T47D (cell line): Measurements from ENCODE around the gene CBLB.

ENCODE experiments used
- DNase-seq, 2 experiments: peaks; one replicate each; pipeline versions ENCODE4 v3.0.0 to v3.0.0-alpha.2; 2011 to 2012; ENCODE audit warnings: low read depth in 1 of 2, low spot score in 1 of 2
- JUND ChIP-seq: IDR thresholded peaks from 2 replicates; pipeline ENCODE4 v1.6.1; 2012; ENCODE audit warnings: low read depth
- in situ Hi-C: cut with HindIII; loops from 2 replicates; pipeline ENCODE4 v1.10.0; 2016; ENCODE audit warnings: low sequenced_read_pairs, low pct_unique_long_range_greater_than_20kb

CBLB gene

DNA sequence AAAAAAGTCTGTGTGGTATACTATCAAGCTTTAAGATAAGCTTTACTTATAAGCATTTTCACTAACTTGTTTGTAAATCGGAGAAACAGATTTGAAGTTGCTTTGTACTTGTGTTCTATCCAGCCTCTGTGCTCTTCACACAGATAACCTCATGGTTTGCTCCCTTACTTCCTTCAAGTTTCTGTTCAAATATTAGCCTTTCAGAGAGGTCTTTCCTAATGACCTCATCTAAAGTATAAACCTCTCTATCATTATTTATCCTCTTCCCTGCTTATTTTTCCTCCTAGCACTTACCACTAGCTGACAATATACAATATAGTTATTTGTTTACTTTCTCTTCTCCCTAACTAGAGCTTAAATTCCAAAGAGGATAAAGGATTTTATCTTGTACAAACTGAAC, 180.0 kb downstream of the CBLB start:
- in situ Hi-C loops = no loop called here
- TF ChIP-seq JUND = no peak
- no peak for DNase-seq

DNA sequence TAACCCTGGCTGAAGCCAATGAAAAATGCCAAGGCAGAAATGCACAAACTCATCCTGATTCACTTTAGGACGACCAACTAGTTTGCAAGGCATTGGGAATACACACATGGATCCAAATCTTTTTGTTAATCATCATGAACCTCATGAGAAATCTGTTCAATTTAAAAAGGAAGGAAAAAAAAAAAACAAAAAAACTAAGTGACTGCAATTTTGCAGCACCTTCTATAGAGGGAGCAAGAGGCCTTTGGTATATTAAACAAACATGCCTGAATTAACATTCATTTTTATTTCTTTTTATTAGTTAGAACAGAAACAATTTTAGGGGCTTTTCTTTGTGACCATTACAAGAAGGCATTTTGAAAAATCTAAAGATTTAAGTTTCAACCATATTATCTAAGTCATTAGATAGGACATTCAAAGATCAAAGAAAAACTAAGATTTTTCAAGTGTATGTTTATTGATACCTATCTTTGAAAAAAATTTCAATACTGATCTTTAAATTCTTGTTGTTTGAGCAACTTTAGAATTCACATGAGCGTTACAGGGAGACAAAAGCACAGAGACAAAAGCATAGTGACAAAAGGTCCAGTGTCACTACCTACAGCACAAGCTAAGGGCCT, 182.4 kb downstream of the CBLB start:
- TF ChIP-seq JUND = no peak

DNA sequence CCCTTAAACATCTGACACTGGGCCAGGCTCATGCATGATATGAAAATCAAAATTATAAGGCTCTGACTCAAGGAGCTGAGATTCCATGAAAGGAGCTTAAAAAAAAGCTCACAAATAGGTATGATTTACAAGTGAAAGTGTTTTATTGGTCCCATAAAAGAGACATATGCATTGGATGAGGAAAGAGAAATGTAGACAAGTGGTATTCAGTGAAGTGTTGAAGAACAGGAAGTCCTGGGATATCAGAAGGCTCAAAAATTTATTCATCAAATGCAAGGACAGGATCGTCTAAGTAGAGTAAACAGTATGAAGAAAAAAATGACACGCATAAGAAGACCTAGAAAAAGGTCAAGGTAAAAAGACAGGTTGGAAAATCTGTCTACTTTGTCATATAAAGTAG, 188.9 kb downstream of the CBLB start:
- TF ChIP-seq JUND = no peak
- no peak for DNase-seq
- in situ Hi-C loops = no loop called here

More for the DNA sequence above, 182.4 kb downstream of the CBLB start:
- peak in 1 of 2 experiments; percentile 2 for DNase-seq
- in situ Hi-C loops = no loop called here

DNA sequence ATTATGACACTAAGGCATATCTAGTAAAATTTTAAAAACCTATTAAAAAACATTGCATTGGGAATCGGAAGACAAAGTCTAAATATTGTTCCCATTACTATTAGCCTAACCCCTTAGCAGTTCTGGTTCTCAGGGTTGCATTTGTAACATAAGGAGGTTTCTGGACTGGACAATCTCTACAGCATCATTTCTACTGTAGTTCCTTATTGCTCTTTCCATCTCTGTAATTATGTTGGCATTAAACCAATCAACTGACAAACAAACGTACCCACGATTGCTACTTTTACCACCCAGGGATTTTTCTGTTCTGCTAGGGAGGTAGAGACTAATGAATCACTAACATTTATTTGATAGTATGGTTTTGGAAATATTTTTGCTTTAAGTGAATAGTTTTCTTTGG, 190.8 kb downstream of the CBLB start:
- in situ Hi-C loops = no loop called here
- DNase-seq = no peak
- no peak for TF ChIP-seq JUND

DNA sequence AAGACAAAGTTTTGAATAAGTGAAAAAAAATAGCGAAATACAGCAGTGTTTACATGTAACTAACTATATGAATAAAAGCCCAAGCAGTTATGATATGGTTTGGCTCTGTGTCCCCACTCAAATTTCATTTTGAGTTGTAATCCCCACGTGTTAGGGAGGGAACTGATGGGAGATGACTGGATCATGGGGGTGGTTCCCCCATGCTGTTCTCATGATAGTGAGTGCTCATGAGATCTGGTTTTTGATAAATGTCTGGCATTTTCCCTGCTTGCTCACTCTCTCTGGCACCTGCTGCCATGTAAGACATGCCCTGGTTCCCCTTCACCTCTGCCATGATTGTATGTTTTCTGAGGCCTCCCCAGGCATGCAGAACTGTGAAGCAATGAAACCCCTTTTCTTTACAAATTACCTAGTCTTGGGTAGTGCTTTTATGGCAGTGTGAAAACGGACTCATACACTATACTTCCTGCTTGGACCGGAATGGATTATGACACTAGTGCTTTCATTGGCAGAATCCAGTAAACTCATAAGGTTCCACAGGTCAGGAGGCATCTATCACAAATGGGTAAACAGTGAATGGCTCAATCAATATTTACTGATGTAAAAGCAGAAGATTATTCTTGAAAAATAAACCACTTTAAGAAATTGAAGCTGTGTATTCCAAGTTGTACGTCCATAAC, 192.1 kb downstream of the CBLB start:
- no peak for TF ChIP-seq JUND
- DNase-seq = no peak
- in situ Hi-C loops = no loop called here

DNA sequence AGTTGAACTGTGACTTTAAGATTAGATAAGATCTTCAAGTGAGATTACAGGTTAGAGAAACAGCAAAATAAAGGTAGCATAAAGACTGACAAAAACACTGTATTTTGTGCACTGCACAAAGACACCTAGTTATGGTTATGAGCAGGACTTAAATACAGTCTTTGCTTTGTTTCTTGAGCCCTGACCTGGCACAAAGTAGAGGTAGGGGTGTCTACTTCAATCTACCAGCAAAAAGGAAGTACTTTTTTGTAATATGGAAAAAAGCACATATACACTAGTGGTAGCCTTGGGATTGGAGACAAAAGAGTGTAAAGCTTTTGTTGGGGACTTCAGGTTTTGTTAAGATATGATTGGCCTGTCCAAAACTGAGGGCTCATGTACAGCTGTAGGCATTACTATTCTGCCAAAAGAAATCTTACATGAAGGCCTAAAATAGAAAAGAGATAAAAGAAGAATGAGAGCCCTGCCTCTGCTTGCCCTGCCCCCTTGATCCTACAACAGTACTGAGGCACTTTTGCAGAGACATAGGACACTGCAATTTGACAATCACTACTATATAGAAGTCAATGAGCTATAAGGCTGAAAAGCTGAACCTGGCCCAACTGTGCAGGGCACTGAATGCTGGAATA, 194.3 kb downstream of the CBLB start:
- TF ChIP-seq JUND = no peak
- no peak for DNase-seq
- in situ Hi-C loops = no loop called here

DNA sequence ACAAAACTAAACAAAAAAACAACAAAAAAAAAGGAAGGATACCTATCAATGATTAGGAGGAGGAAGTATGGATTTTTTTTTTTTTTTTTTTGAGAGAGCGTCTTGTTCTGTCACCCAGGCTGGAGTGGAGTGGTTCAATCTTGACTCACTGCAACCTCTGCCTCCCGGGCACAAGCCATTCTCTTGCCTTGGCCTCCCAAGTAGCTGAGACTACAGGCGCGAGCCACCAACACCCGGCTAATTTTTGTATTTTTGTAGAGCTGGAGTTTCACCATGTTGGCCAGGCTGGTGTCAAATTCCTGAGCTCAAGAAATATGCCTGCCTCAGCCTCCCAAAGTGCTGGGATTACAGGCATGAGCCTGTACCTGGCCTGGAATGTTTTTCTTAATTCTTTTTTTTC, 195.8 kb downstream of the CBLB start:
- DNase-seq = no peak
- TF ChIP-seq JUND = no peak
- in situ Hi-C loops = no loop called here

DNA sequence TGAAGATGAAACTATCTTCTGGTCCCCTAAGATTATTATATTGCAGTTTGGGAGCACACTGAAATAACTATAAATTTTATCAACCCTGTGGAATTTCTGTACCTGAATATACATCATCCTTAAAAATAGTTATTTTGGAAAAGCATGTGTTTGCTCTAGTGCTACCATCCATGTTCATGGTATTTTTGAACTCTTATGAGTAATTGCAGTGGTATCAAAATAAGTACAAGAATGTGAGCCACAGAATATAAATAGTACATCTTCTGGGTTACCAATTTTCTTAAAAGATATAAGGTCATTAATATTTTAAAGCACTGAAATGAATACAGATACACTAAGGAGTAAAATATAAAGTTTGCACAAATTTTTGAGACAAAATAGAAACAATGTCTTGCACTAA, 206.5 kb downstream of the CBLB start:
- in situ Hi-C loops = no loop called here
- DNase-seq = no peak
- no peak for TF ChIP-seq JUND

DNA sequence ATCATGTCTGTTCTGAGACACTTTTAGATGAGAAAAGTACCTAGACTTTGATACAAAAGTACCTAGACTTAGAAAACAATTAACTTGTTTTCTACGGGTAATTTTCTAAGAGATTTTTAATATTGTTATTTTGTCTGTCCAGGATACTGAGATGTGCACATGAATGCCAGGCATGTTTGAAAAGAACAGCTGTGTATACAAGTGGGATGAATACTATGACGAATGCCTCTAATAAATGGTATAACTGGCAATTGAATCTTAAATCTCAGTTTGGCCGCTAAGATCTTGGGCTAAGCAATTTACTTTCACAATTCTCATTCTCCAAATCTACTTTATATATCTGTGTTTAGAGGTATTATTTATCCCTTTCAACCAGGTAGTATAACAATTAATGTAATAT, 207.4 kb downstream of the CBLB start:
- TF ChIP-seq JUND = no peak
- in situ Hi-C loops = no loop called here
- no peak for DNase-seq

DNA sequence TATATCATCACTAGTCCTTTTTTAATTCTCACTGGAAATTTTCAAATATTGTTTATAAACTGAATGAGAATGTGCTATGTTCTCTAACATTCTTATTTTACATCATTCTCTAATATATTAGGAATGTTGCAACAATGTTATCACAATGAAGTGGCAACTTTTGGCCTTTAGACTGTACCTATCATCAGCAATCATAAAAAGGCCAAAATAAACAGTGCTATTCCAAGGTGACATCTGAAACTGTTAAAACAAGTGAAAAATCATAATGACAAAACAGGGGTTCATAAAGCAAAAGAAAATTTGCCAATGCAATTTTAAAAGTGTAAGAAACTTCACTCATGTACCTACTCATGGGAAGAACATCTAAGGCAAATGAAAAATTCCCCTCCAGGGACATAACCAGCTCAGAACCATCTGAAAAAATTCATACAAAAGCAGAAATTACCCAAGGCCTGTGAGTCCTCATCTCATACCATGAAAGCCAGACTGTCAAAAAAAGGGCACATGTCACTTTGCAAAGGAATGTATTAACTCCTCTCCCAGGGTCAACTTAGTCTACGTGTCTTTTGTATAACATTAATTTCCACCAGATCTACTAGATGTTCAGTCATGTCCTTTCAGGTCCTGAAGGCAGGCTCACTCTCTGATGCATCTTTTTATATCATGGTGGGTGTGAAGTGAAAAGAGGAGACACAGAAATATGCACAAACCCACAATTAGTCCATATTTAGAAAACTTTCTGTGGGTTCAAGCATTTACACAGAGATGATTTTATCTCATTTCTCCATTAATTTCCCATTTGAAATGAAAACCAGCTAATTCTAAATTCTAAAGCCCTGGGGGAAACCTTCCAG, 211.9 kb downstream of the CBLB start:
- no peak for DNase-seq
- in situ Hi-C loops = no loop called here
- TF ChIP-seq JUND = no peak

DNA sequence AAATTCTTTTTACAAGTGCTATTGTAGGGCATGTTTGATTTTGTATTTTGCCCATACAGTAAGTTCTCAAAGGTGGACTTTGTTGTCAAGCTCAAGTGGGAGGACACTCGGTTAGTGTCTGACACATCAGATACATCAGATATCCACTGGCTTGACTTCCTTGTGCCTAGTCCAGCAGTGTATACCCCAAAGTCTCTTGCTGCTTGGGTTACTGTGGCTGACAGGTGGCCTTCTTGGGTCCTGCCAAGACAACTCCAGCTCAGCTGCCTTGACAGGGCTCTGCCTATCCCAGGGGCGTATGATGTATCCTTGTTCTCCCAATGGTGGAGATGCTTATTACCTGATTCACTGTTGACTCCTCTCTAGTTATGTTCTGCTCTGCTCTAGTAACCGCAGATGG, 214.9 kb downstream of the CBLB start:
- in situ Hi-C loops = no loop called here
- no peak for DNase-seq
- TF ChIP-seq JUND = no peak

DNA sequence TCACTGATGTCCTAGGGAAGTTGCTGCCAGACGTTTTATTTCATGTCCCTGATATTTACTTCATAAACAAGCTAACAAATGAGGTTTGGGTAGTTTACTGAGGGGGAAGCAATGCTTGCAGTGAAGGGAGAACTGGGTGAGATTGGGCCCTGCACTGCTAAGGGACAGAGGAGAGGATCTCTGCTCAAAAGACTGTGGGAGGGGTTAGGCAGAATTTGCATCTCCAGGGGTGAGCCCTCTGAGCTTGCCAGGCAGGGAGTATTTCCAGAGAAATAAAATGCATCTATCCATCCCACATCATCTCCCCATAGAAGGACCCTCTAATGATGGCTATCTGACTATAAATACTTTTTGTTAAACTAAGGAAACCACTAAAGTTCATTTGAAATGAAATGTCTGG, 215.6 kb downstream of the CBLB start:
- DNase-seq = no peak
- no peak for TF ChIP-seq JUND
- in situ Hi-C loops = no loop called here

DNA sequence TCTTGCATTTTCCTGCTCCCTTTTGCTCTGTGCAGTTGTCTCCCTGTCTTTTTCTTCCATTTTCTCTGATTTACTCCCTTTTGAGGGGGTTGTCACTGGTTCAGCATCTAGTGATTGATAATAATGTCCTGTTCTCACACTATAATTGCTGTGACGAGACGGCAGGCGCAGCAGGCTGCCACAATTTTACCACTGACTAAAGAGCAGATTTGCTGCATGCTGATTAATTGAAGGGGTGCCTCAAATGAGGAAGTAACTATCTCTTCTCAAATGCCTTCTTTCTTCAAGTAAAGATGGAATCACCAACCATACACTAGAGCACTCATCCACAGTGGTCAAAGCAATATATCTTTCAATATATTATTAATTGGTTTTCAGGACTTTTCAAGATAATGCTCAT, 219.3 kb downstream of the CBLB start:
- no peak for DNase-seq

More for the DNA sequence above, 219.3 kb downstream of the CBLB start:
- in situ Hi-C loops = no loop called here
- TF ChIP-seq JUND = no peak
